Adipocyte (in vitro differentiated cells): ENCODE results near the gene SEMG1.

Experiments
- DNase-seq: peaks from one replicate; pipeline ENCODE4 v3.0.0-alpha.2; 2015; ENCODE audit warnings: low read depth
- H3K27me3 ChIP-seq: replicated peaks from 2 replicates; pipeline ENCODE4 v1.7.0; 2013; ENCODE audit warnings: mild to moderate bottlenecking, low read length, moderate library complexity; ENCODE audit not compliant: control insufficient read depth, insufficient read depth
- H3K36me3 ChIP-seq: 2 replicates; pipeline ENCODE4 v1.7.0; 2013; ENCODE audit warnings: low read length, mild to moderate bottlenecking, moderate library complexity; ENCODE audit not compliant: control insufficient read depth, insufficient read depth, severe bottlenecking
- H3K4me1 ChIP-seq: 2 replicates; pipeline ENCODE4 v1.7.0; 2013; ENCODE audit warnings: mild to moderate bottlenecking, low read length, moderate library complexity; ENCODE audit not compliant: control insufficient read depth, insufficient read depth
- H3K4me3 ChIP-seq: 2 replicates; pipeline ENCODE4 v1.7.0; 2013; ENCODE audit warnings: mild to moderate bottlenecking, low read length, moderate library complexity
- H3K9ac ChIP-seq: 2 replicates; pipeline ENCODE4 v1.7.0; 2013; ENCODE audit warnings: mild to moderate bottlenecking, low read length, moderate library complexity
- H3K9me3 ChIP-seq: 2 replicates; pipeline ENCODE4 v1.7.0; 2013; ENCODE audit warnings: mild to moderate bottlenecking, low read length, moderate library complexity; ENCODE audit not compliant: control insufficient read depth

SEMG1 gene

GRCh38 chr20:45254383-45255262 lies 47.8 kb downstream of the SEMG1 start, which contains the start of gene SLPI:
Gene SLPI (minus strand): TSS chr20:45254564. CDS start chr20:45254543, 21 bp downstream.
- H3K9me3 ChIP-seq = no peaks in the 10 kb centered on the region
- no peaks in the 10 kb centered on the region for H3K36me3 ChIP-seq
- peak within 1 kb of the TSS; percentile 53 for H3K4me3 ChIP-seq
- peaks cover 14% of the 10 kb centered on the region for H3K4me1 ChIP-seq
- peak; percentile 85 for DNase-seq
- no peak within 1 kb of the TSS for H3K9ac ChIP-seq
- H3K27me3 ChIP-seq = peaks cover 35% of the 10 kb centered on the region

GRCh38 chr20:45257161-45257560 lies 50.3 kb downstream of the SEMG1 start:
- H3K4me3 ChIP-seq = no peak overlapping the region
- DNase-seq = no peak
- H3K9me3 ChIP-seq = no peaks in the 10 kb centered on the region
- H3K36me3 ChIP-seq = no peaks in the 10 kb centered on the region
- peaks cover 34% of the 10 kb centered on the region for H3K27me3 ChIP-seq
- H3K9ac ChIP-seq = no peak overlapping the region
- H3K4me1 ChIP-seq = peaks cover 14% of the 10 kb centered on the region

- peaks cover 14% of the 10 kb centered on the region for H3K4me1 ChIP-seq
- H3K9me3 ChIP-seq = no peaks in the 10 kb centered on the region
- no peak overlapping the region for H3K9ac ChIP-seq
- no peaks in the 10 kb centered on the region for H3K36me3 ChIP-seq
- DNase-seq = no peak
- no peak overlapping the region for H3K4me3 ChIP-seq
- H3K27me3 ChIP-seq = peaks cover 30% of the 10 kb centered on the region
Observed at GRCh38 chr20:45257711-45258110, 50.9 kb downstream of the SEMG1 start.

- Histone ChIP-seq H3K27me3 (peaks cover 31% of the 10 kb centered on the region), H3K9me3 (no peaks in the 10 kb centered on the region)
- no peak for DNase-seq
Observed at GRCh38 chr20:45258259-45258658, 51.4 kb downstream of the SEMG1 start.

GRCh38 chr20:45258664-45259063 lies 51.8 kb downstream of the SEMG1 start:
- H3K4me3 ChIP-seq = no peak overlapping the region
- peaks cover 14% of the 10 kb centered on the region for H3K4me1 ChIP-seq
- no peaks in the 10 kb centered on the region for H3K36me3 ChIP-seq
- DNase-seq = no peak
- H3K27me3 ChIP-seq = peaks cover 31% of the 10 kb centered on the region
- no peak overlapping the region for H3K9ac ChIP-seq
- no peaks in the 10 kb centered on the region for H3K9me3 ChIP-seq

More at GRCh38 chr20:45258259-45258658, 51.4 kb downstream of the SEMG1 start:
- Histone ChIP-seq H3K4me3 (no peak overlapping the region), H3K4me1 (peaks cover 14% of the 10 kb centered on the region), H3K36me3 (no peaks in the 10 kb centered on the region), H3K9ac (no peak overlapping the region)
